K562 (cell line): Measurements from ENCODE around the gene ELOVL1. TPM values are rescaled to one million over a fixed set of nuclear protein-coding genes. Genes with fewer than 3 reads are reported as not detected.

Source experiments
- ATAC-seq: fragments of 200-7000 bp; cut with Tn5 transposase; 3 replicates; pipeline ENCODE4 v1.9.1; 2020; ENCODE audit warnings: moderate library complexity
- BruUV-seq: library from RNA; stranded (reverse); fragments of 400-500 nt; replicated peaks from 2 replicates; lab custom pipeline; 2021; lab: Mats Ljungman, UMichigan
- CTCF ChIA-PET: fragments of 300-600 bp; formaldehyde crosslinking; extraction: SDS; loops from one replicate; lab custom pipeline; 2021; ENCODE audit warnings: low intra/inter-chr PET ratio; lab: Yijun Ruan, JAX
- POLR2A ChIA-PET: fragments of 300-600, 350-650 bp; sonication (Branson Sonifier 250); formaldehyde crosslinking; extraction: SDS; loops from one replicate; lab custom pipeline; 2021; ENCODE audit warnings: antibody characterized with exemption, inconsistent platforms; lab: Yijun Ruan, JAX
- DNase-seq, 4 experiments: peaks; one replicate each; pipeline versions ENCODE4 v3.0.0 to v3.0.0-alpha.2; 2011 to 2018; ENCODE audit warnings: low spot score in 3 of 4, mixed read lengths in 3 of 4; ENCODE audit errors: extremely low read depth in 1 of 4
- FAIRE-seq: peaks from 2 replicates; lab custom pipeline; 2011; peaks lifted over from hg19 to GRCh38; lab: Jason Lieb, UNC
- H2AFZ ChIP-seq: 2 replicates; pipeline ENCODE4 v1.6.0; 2011; ENCODE audit warnings: low read depth, low read length, control low read depth, inconsistent platforms
- H3K27ac ChIP-seq: fragments of 200-600 bp; 3 replicates; pipeline ENCODE4 v1.8.0; 2011; ENCODE audit warnings: low read depth, mild to moderate bottlenecking, control low read depth, inconsistent platforms, low read length, moderate library complexity, mixed read lengths; ENCODE audit errors: extremely low read depth
- H3K27me3 ChIP-seq, 2 experiments: fragments of 300-600 bp in 1 of 2; 2 replicates in 1 of 2; 3 replicates in 1 of 2; pipeline versions ENCODE4 v1.6.0 to v1.8.0; 2011; ENCODE audit warnings: inconsistent platforms in 2 of 2, low read length in 2 of 2, mild to moderate bottlenecking in 1 of 2, mixed read lengths in 1 of 2, moderate library complexity in 1 of 2; ENCODE audit not compliant: control insufficient read depth in 2 of 2, insufficient read depth in 2 of 2
- H3K36me3 ChIP-seq: fragments of 300-600 bp; 3 replicates; pipeline ENCODE4 v1.8.0; 2011; ENCODE audit warnings: mild to moderate bottlenecking, low read length, inconsistent platforms; ENCODE audit not compliant: control insufficient read depth, insufficient read depth
- H3K4me1 ChIP-seq, 2 experiments: fragments of 200-600 bp in 1 of 2; replicated peaks in 1 of 2; 2 replicates in 1 of 2; 3 replicates in 1 of 2; pipeline versions ENCODE4 v1.5.1 to v1.8.0; 2011; ENCODE audit warnings: inconsistent platforms in 2 of 2, low read length in 2 of 2, mild to moderate bottlenecking in 1 of 2, mixed read lengths in 1 of 2, moderate library complexity in 1 of 2; ENCODE audit not compliant: control insufficient read depth in 2 of 2, insufficient read depth in 2 of 2
- H3K4me2 ChIP-seq: 2 replicates; pipeline ENCODE4 v1.6.1; 2011; ENCODE audit warnings: low read length, control low read depth, inconsistent platforms, mixed read lengths; ENCODE audit not compliant: insufficient read depth
- H3K4me3 ChIP-seq: fragments of 200-600 bp; sonication (generic), shearing (Covaris generic); 2 replicates; pipeline ENCODE4 v1.5.1; 2016; ENCODE audit warnings: control low read depth, inconsistent platforms
- H3K79me2 ChIP-seq: fragments of 200-600 bp; 3 replicates; pipeline ENCODE4 v1.8.0; 2011; ENCODE audit warnings: low read length, inconsistent platforms; ENCODE audit not compliant: control insufficient read depth, insufficient read depth
- H3K9ac ChIP-seq, 2 experiments: 2 replicates each; pipeline versions ENCODE4 v1.6.0 to v1.6.1; 2011; ENCODE audit warnings: low read depth in 2 of 2, low read length in 2 of 2, control low read depth in 1 of 2, inconsistent platforms in 1 of 2, mild to moderate bottlenecking in 1 of 2, mixed read lengths in 1 of 2; ENCODE audit not compliant: insufficient read depth in 1 of 2
- H3K9me1 ChIP-seq: one replicate; pipeline ENCODE4 v1.6.0; 2011; ENCODE audit warnings: inconsistent platforms, mild to moderate bottlenecking, low read length, moderate library complexity; ENCODE audit not compliant: control insufficient read depth, insufficient read depth
- H3K9me3 ChIP-seq: replicated peaks from 2 replicates; pipeline ENCODE4 v1.5.1; 2011; ENCODE audit warnings: low read depth, low read length, inconsistent platforms; ENCODE audit not compliant: control insufficient read depth, insufficient read depth
- H4K20me1 ChIP-seq: replicated peaks from 2 replicates; pipeline ENCODE4 v1.6.1; 2011; ENCODE audit warnings: low read length, inconsistent platforms, mixed read lengths; ENCODE audit not compliant: control insufficient read depth, insufficient read depth
- ARID1B ChIP-seq: fragments of 450-650 bp; IDR thresholded peaks from 2 replicates; pipeline ENCODE4 v1.6.1; 2016; ENCODE audit warnings: antibody characterized with exemption, mild to moderate bottlenecking, inconsistent platforms
- HDAC1 ChIP-seq, 2 experiments: fragments of 450-650 bp; IDR thresholded peaks; 2 replicates each; pipeline ENCODE4 v1.6.1; 2016 to 2017; ENCODE audit warnings: inconsistent platforms in 1 of 2, mild to moderate bottlenecking in 1 of 2, moderate library complexity in 1 of 2
- HIVEP1 ChIP-seq: fragments of 250-450 bp; sonication (Bioruptor Pico); IDR thresholded peaks from 2 replicates; pipeline ENCODE4 v1.4.0; 2020; ENCODE audit warnings: mild to moderate bottlenecking
- MCM7 ChIP-seq, 2 experiments: fragments of 450-650 bp; IDR thresholded peaks; 2 replicates each; pipeline ENCODE4 v1.6.1; 2016 to 2018
- MTA3 ChIP-seq: fragments of 450-650 bp; formaldehyde crosslinking; IDR thresholded peaks from 2 replicates; pipeline ENCODE4 v1.6.1; 2017; ENCODE audit warnings: mild to moderate bottlenecking, borderline replicate concordance
- NFIC ChIP-seq: fragments of 450-650 bp; IDR thresholded peaks from 2 replicates; pipeline ENCODE4 v1.6.1; 2017; ENCODE audit warnings: mild to moderate bottlenecking, inconsistent platforms
- RFX1 ChIP-seq: fragments of 450-650 bp; IDR thresholded peaks from 2 replicates; pipeline ENCODE4 v1.6.1; 2016; ENCODE audit warnings: mild to moderate bottlenecking, moderate library complexity
- TEAD1 ChIP-seq, 2 experiments: fragments of 450-650 bp in 1 of 2; sonication (generic) in 1 of 2; formaldehyde crosslinking; IDR thresholded peaks; 2 replicates each; pipeline versions ENCODE4 v1.4.0 to v1.8.0; 2020 to 2022; ENCODE audit warnings: mild to moderate bottlenecking in 2 of 2, missing genetic modification reagents in 1 of 2
- ZNF146 ChIP-seq: IDR thresholded peaks from one replicate; pipeline ENCODE4 v1.6.1; 2018; ENCODE audit warnings: missing compliant biosample characterization; ENCODE audit not compliant: unreplicated experiment
- ZNF79 ChIP-seq: fragments of 250-450 bp; sonication (Bioruptor Pico); IDR thresholded peaks from 2 replicates; pipeline ENCODE4 v1.4.0; 2020; ENCODE audit warnings: low read depth, mild to moderate bottlenecking, moderate library complexity
- WGBS: fragments of 100-300 bp; shearing (Covaris generic); methylation state at CpG from one replicate; pipeline ENCODE4 v1.1.6; 2016; ENCODE audit warnings: low coverage, mixed read lengths; ENCODE audit not compliant: insufficient coverage; ENCODE audit errors: missing lambda C conversion rate; 5-methylcytosine and 5-hydroxymethylcytosine counted together
- in situ Hi-C: fragments of 300-500 bp; cut with MboI; formaldehyde crosslinking; loops from 4 replicates; pipeline ENCODE4 v1.15.0; 2018; ENCODE audit warnings: inconsistent platforms, mixed read lengths
- intact Hi-C: fragments of 100-400 bp; cut with micrococcal nuclease; formaldehyde crosslinking; loops from 2 replicates; pipeline ENCODE4 v1.14.2; 2022
- polyA plus RNA-seq, 8 experiments: library from polyadenylated mRNA; depleted of rRNA in 4 of 8; stranded (reverse) in 5 of 8; unstranded in 3 of 8; fragments of >200 nt; fragmentation: Nextera tagmentation in 2 of 8; fragmentation: Illumina TruSeq in 1 of 8; extraction: Ambion mirVana in 2 of 8; extraction: Trizol in 1 of 8; gene quantifications; 2 replicates each; pipeline versions ENCODE4 v1.2.1 to v1.2.3, GENCODE V29; 2011 to 2014; ENCODE audit warnings: inconsistent platforms in 1 of 8, missing spikeins in 1 of 8
- total RNA-seq, 7 experiments: library from RNA; depleted of rRNA in 6 of 7; stranded (reverse); fragments of >200 nt in 6 of 7; fragmentation: Illumina TruSeq in 2 of 7; extraction: Trizol in 2 of 7; gene quantifications; 2 replicates each; pipeline versions ENCODE4 v1.2.1 to v1.2.3, GENCODE V29; 2011 to 2021; ENCODE audit warnings: low replicate concordance in 1 of 7
- TF ChIP-seq, protein P1 (sequence below), 2 experiments: IDR thresholded peaks; 2 replicates each; pipeline ENCODE4 v1.6.1; 2012; ENCODE audit warnings: improper control_type of control experiment in 2 of 2, low read depth in 2 of 2, low read length in 2 of 2, borderline replicate concordance in 1 of 2
- TF ChIP-seq, protein P2 (sequence below): fragments of 250-450 bp; sonication (Bioruptor Pico); IDR thresholded peaks from 2 replicates; pipeline ENCODE4 v1.8.0; 2021; ENCODE audit warnings: mild to moderate bottlenecking, moderate library complexity
- TF ChIP-seq, protein P3 (sequence below): fragments of 450-650 bp; IDR thresholded peaks from 2 replicates; pipeline ENCODE4 v1.7.1; 2018; ENCODE audit warnings: mild to moderate bottlenecking, low read depth; ENCODE audit not compliant: partially characterized antibody

ELOVL1 gene
- total and polyA plus RNA-seq, 9 of the 15 experiments (the other 6 are each of a cell fraction or from before 2014, with no cell fraction given), result 51.0 to 157 (median 70.3) TPM

DNA sequence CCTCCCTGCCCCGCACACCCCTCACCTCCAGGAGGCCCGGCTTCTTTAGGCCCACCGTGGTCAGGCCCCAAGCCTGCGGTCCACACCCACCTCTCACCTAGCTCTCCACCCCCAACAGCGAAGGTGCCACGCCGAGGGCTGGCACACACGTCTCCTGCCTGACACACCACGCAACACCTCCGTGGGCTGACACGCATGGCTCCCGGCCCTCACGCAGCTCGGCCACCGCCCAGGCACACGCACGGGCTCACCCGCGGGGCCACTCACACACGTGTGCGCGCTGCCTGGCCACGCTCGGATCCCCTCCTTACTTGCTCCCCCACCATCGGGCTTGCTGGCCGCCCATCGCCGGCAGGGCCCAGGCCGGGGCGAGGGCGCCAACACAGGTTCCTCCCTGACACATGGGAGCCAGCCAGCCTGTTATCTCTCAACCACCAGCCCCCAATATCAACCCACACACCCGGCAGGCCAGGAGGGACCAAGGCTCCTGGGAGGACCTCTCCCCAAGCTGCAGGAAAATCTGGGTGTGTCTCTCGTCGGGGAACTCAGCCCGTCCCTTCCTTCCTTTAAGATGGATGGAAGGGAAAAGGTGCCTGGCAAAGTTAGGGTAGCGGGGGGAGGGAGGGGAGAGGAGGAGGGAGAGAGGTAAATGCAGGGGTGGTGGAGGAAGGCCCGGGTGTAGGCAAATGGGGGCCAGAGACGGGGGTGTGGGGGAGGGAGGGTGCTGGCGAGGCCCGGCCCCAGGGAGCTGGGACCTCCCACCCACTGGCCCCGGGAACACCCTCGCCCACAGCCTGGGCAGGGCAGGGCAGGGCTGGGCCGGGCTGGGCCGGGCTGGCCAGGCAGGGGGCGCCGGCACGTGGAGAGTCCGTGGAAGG is 546 bp downstream of the ELOVL1 start (continued):
- TF ChIP-seq RFX1 (no peak), HIVEP1 (CRISPR knock-in tag) (no peak), MCM7 (IDR thresholded peaks at IDR 0.05) (no peak), MTA3 (peak; percentile 87), HDAC1 (IDR thresholded peaks at IDR 0.05) (peak in 1 of 2 experiments; percentile 83; a peak in 2 of 4 replicates), ARID1B (peak; percentile 93)
- TF ChIP-seq, protein P1, sequence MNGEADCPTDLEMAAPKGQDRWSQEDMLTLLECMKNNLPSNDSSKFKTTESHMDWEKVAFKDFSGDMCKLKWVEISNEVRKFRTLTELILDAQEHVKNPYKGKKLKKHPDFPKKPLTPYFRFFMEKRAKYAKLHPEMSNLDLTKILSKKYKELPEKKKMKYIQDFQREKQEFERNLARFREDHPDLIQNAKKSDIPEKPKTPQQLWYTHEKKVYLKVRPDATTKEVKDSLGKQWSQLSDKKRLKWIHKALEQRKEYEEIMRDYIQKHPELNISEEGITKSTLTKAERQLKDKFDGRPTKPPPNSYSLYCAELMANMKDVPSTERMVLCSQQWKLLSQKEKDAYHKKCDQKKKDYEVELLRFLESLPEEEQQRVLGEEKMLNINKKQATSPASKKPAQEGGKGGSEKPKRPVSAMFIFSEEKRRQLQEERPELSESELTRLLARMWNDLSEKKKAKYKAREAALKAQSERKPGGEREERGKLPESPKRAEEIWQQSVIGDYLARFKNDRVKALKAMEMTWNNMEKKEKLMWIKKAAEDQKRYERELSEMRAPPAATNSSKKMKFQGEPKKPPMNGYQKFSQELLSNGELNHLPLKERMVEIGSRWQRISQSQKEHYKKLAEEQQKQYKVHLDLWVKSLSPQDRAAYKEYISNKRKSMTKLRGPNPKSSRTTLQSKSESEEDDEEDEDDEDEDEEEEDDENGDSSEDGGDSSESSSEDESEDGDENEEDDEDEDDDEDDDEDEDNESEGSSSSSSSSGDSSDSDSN (IDR thresholded peaks at IDR 0.05; ENCODE audit: borderline replicate concordance in 1 of 2, low read depth in 2 of 2, low read length in 2 of 2), result peak; percentile 82 to 86; a peak in 3 of 4 replicates
- TF ChIP-seq, all 486 proteins: peak for 113

DNA sequence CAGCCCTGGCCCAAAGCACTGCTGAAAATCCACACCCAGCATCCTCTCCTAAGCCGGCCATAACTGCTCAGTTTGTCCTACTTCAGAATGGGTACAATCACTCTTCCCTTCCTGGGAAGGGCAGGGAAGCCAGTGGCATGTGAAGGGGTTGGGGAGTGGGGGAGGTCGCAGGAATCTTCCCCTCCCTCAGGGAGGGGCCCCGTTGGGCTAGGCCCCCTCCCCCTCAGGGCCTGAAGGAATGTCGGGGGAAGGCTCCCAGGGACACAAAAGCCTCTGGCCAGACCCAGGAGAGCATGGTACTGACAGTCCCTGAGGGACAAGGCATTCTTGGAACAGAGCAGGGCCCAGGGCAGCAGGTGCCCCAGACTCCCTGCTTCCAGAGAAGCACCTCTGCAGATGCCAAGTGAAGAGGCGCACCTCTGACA is 1.2 kb downstream of the ELOVL1 start:
- no TSS peak for BruUV-seq
- peaks cover 31 to 45% of the 10 kb centered on the region in 2 experiments for H3K4me1 ChIP-seq
- intact Hi-C loops (no loop called here), in situ Hi-C loops (no loop called here)
- no peaks in the 10 kb centered on the region for H3K9me3 ChIP-seq
- peak overlapping the region; percentile 64 for H3K4me3 ChIP-seq
- H4K20me1 ChIP-seq, result peaks cover 10% of the 10 kb centered on the region
- peak overlapping the region; percentile 76 to 97 for H3K9ac ChIP-seq
- WGBS, result 11% methylated on average over 5 of the region's 5 CpGs
- peak overlapping the region; percentile 78; the same call in 1 of the 2 replicates for H2AFZ ChIP-seq
- ATAC-seq (no peak), DNase-seq (peak in 2 of 4 experiments; percentile 47 to 50), FAIRE-seq (no peak)
- CTCF ChIA-PET, result no interaction called here
- H3K79me2 ChIP-seq, result peaks cover 43% of the 10 kb centered on the region
- peaks cover 12% of the 10 kb centered on the region for H3K9me1 ChIP-seq
- H3K27ac ChIP-seq, result peak overlapping the region; percentile 89
- POLR2A ChIA-PET, result interaction anchor here (0.6 to 1.6 kb wide), 3 partner anchors 9 to 16 kb away, joined by 4 to 5 read pairs (median 5); no protein-coding TSS in a partner anchor
- peaks cover 44% of the 10 kb centered on the region for H3K36me3 ChIP-seq
- peak overlapping the region; percentile 93 for H3K4me2 ChIP-seq
- H3K27me3 ChIP-seq, result no peaks in the 10 kb centered on the region
- TF ChIP-seq TEAD1 (CRISPR knock-in tag; IDR thresholded peaks at IDR 0.05), result 0 out of 4 replicates have a peak, but pooled peaks of 1 of the 2 experiments have one; percentile 13
- TF ChIP-seq NFIC, result no peak
- TF ChIP-seq, protein P2, sequence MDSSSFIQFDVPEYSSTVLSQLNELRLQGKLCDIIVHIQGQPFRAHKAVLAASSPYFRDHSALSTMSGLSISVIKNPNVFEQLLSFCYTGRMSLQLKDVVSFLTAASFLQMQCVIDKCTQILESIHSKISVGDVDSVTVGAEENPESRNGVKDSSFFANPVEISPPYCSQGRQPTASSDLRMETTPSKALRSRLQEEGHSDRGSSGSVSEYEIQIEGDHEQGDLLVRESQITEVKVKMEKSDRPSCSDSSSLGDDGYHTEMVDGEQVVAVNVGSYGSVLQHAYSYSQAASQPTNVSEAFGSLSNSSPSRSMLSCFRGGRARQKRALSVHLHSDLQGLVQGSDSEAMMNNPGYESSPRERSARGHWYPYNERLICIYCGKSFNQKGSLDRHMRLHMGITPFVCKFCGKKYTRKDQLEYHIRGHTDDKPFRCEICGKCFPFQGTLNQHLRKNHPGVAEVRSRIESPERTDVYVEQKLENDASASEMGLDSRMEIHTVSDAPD, result no peak
- TF ChIP-seq ZNF146 (CRISPR knock-in tag), result no peak
- TF ChIP-seq, protein P3, sequence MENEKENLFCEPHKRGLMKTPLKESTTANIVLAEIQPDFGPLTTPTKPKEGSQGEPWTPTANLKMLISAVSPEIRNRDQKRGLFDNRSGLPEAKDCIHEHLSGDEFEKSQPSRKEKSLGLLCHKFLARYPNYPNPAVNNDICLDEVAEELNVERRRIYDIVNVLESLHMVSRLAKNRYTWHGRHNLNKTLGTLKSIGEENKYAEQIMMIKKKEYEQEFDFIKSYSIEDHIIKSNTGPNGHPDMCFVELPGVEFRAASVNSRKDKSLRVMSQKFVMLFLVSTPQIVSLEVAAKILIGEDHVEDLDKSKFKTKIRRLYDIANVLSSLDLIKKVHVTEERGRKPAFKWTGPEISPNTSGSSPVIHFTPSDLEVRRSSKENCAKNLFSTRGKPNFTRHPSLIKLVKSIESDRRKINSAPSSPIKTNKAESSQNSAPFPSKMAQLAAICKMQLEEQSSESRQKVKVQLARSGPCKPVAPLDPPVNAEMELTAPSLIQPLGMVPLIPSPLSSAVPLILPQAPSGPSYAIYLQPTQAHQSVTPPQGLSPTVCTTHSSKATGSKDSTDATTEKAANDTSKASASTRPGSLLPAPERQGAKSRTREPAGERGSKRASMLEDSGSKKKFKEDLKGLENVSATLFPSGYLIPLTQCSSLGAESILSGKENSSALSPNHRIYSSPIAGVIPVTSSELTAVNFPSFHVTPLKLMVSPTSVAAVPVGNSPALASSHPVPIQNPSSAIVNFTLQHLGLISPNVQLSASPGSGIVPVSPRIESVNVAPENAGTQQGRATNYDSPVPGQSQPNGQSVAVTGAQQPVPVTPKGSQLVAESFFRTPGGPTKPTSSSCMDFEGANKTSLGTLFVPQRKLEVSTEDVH, result no peak
- no peak for TF ChIP-seq ZNF79
